Loucy (cell line): ENCODE results near the gene FAHD1.

ENCODE experiments used
- EZH2phosphoT487 ChIP-seq: fragments of 200-600 bp; IDR thresholded peaks from 2 replicates; pipeline ENCODE4 v1.6.1; 2018; ENCODE audit warnings: antibody characterized with exemption, mild to moderate bottlenecking, moderate library complexity, borderline replicate concordance
- TF ChIP-seq, protein P1 (sequence below): fragments of 200-600 bp; sonication (generic); conservative IDR thresholded peaks from 2 replicates; pipeline ENCODE4 v1.5.1; 2014; ENCODE audit warnings: mild to moderate bottlenecking, antibody characterized with exemption, low read length

DNA sequence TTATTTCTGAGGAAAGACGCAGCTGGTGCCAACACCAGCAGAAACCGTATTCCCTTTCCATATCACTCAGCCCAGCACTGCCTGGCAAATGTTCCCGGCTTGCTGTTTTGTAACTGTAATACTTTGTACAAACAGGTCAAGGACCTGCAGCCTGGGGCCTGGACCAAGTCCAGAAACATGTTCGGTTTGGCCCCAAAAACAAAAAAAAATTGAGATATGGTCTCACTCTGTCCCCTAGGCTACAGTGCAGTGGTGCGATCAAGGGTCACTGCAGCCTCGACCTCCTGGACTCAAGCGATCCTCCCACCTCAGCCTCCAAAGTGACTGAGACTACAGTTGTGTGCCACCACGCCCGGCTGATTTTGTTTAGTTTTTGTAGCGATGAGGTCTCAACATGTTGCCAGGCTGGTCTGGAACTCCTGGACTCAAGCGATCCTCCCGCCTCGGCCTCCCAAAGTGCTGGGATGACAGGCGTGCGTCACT is 1.6 kb upstream of the FAHD1 start:
- TF ChIP-seq, protein P1, sequence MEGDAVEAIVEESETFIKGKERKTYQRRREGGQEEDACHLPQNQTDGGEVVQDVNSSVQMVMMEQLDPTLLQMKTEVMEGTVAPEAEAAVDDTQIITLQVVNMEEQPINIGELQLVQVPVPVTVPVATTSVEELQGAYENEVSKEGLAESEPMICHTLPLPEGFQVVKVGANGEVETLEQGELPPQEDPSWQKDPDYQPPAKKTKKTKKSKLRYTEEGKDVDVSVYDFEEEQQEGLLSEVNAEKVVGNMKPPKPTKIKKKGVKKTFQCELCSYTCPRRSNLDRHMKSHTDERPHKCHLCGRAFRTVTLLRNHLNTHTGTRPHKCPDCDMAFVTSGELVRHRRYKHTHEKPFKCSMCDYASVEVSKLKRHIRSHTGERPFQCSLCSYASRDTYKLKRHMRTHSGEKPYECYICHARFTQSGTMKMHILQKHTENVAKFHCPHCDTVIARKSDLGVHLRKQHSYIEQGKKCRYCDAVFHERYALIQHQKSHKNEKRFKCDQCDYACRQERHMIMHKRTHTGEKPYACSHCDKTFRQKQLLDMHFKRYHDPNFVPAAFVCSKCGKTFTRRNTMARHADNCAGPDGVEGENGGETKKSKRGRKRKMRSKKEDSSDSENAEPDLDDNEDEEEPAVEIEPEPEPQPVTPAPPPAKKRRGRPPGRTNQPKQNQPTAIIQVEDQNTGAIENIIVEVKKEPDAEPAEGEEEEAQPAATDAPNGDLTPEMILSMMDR, result no peak
- no peak for TF ChIP-seq EZH2phosphoT487
